D341Med (cell line): ENCODE measurements around the gene ACER3.
A peak's percentile ranks its signal among the peaks of the same experiment; 100 is the strongest.
"Not testable (repeated sequence)": the region's sequence is repeated elsewhere in the genome, so short reads cannot be mapped to it uniquely, and the experiment has no call there.

Experiments
- DNase-seq: peaks from one replicate; pipeline ENCODE4 v3.0.0; 2012; ENCODE audit warnings: low spot score

ACER3 gene

GRCh38 chr11:77038029-77038824, 177.5 kb downstream of the ACER3 start:
- no peak for DNase-seq

- no peak for DNase-seq
Observed at GRCh38 chr11:77038825-77039326, 178.2 kb downstream of the ACER3 start.

GRCh38 chr11:77039491-77040400, 179.0 kb downstream of the ACER3 start:
- peak; percentile 61 for DNase-seq

GRCh38 chr11:77040401-77040777, 179.7 kb downstream of the ACER3 start:
- DNase-seq, result no peak

- no peak for DNase-seq
Observed at GRCh38 chr11:77040889-77041288, 180.2 kb downstream of the ACER3 start.

GRCh38 chr11:77042111-77042726, 181.5 kb downstream of the ACER3 start:
- no peak for DNase-seq

- no peak for DNase-seq
Observed at GRCh38 chr11:77044356-77044755, 183.6 kb downstream of the ACER3 start.

- no peak for DNase-seq
Observed at GRCh38 chr11:77044886-77045285, 184.2 kb downstream of the ACER3 start.

- peak; percentile 91 for DNase-seq
Observed at GRCh38 chr11:77046060-77046501, 185.4 kb downstream of the ACER3 start.

GRCh38 chr11:77047007-77047927, 186.5 kb downstream of the ACER3 start:
- DNase-seq, result peak; percentile 49

- DNase-seq, result not testable (repeated sequence)
Observed at GRCh38 chr11:77047928-77048446, 187.3 kb downstream of the ACER3 start.

- no peak for DNase-seq
Observed at GRCh38 chr11:77049026-77049425, 188.3 kb downstream of the ACER3 start.

- DNase-seq, result no peak
Observed at GRCh38 chr11:77051511-77051910, 190.8 kb downstream of the ACER3 start.

- DNase-seq, result no peak
Observed at GRCh38 chr11:77052518-77052917, 191.8 kb downstream of the ACER3 start.

GRCh38 chr11:77053217-77054015, 192.7 kb downstream of the ACER3 start:
- DNase-seq, result no peak

GRCh38 chr11:77054084-77054483, 193.4 kb downstream of the ACER3 start:
- DNase-seq, result no peak

- DNase-seq, result no peak
Observed at GRCh38 chr11:77055101-77055561, 194.4 kb downstream of the ACER3 start.

- no peak for DNase-seq
Observed at GRCh38 chr11:77055913-77056312, 195.2 kb downstream of the ACER3 start.

- DNase-seq, result no peak
Observed at GRCh38 chr11:77056814-77057402, 196.2 kb downstream of the ACER3 start.
